B cell (primary cell): Measurements from ENCODE around the gene HAGHL.

Experiments
- CTCF ChIP-seq: fragments of 200-600 bp; IDR thresholded peaks from one replicate; pipeline ENCODE4 v1.8.0; 2022; ENCODE audit warnings: antibody characterized with exemption, mild to moderate bottlenecking
- EZH2 ChIP-seq: IDR thresholded peaks from 2 replicates; pipeline ENCODE4 v1.6.1; 2012; ENCODE audit warnings: borderline replicate concordance, low read depth, mild to moderate bottlenecking, moderate library complexity, low read length; ENCODE audit not compliant: insufficient read depth, poor library complexity, severe bottlenecking

- TF ChIP-seq CTCF, result no peak
- TF ChIP-seq EZH2, result no peak
These were observed 13.5 kb downstream of the HAGHL start for GRCh38 chr16:740459-740763.
